H1 (cell line): ENCODE results near the gene SGCD. TPM values are rescaled to one million over a fixed set of nuclear protein-coding genes. Genes with fewer than 3 reads are reported as not detected.

Experiments used
- CTCF ChIA-PET: fragments of 300-600 bp; sonication (Branson Sonifier 250); formaldehyde crosslinking; loops from one replicate; lab custom pipeline; 2021; ENCODE audit not compliant: partially characterized antibody; lab: Charles Lee
- POLR2A ChIA-PET: fragments of 300-600 bp; sonication (Branson Sonifier 250); formaldehyde crosslinking; loops from one replicate; lab custom pipeline; 2021; ENCODE audit warnings: inconsistent platforms; ENCODE audit not compliant: partially characterized antibody; lab: Charles Lee
- DNase-seq, 2 experiments: peaks; one replicate each; pipeline versions ENCODE4 v3.0.0 to v3.0.0-alpha.2; 2010 to 2022; ENCODE audit warnings: low spot score in 2 of 2, low read depth in 1 of 2, mixed read lengths in 1 of 2
- FAIRE-seq: peaks from 2 replicates; lab custom pipeline; 2011; peaks lifted over from hg19 to GRCh38; lab: Jason Lieb, UNC
- H2AFZ ChIP-seq: 2 replicates; pipeline ENCODE4 v1.8.1; 2012; ENCODE audit warnings: low read length, inconsistent platforms
- H2AK5ac ChIP-seq: 2 replicates; pipeline ENCODE4 v1.6.1; 2013; ENCODE audit warnings: low read depth, low read length
- H2BK120ac ChIP-seq: replicated peaks from 2 replicates; pipeline ENCODE3; 2013; ENCODE audit warnings: low read depth, low read length, inconsistent platforms
- H2BK12ac ChIP-seq: 2 replicates; pipeline ENCODE4 v1.6.1; 2013; ENCODE audit warnings: low read depth, low read length
- H2BK15ac ChIP-seq: 2 replicates; pipeline ENCODE4 v1.6.1; 2013; ENCODE audit warnings: low read length
- H2BK20ac ChIP-seq: 2 replicates; pipeline ENCODE4 v1.6.1; 2013; ENCODE audit warnings: low read length
- H2BK5ac ChIP-seq: 2 replicates; pipeline ENCODE4 v1.6.1; 2013; ENCODE audit warnings: low read depth, low read length
- H3K14ac ChIP-seq: 2 replicates; pipeline ENCODE4 v1.6.1; 2013; ENCODE audit warnings: inconsistent platforms; ENCODE audit not compliant: insufficient read length
- H3K18ac ChIP-seq: 2 replicates; pipeline ENCODE4 v1.6.1; 2013; ENCODE audit warnings: low read length; ENCODE audit errors: extremely low read depth
- H3K23ac ChIP-seq: 2 replicates; pipeline ENCODE4 v1.6.1; 2013; ENCODE audit warnings: inconsistent platforms; ENCODE audit not compliant: insufficient read length
- H3K23me2 ChIP-seq: 2 replicates; pipeline ENCODE4 v1.6.1; 2013; ENCODE audit warnings: low read depth, low read length
- H3K27ac ChIP-seq: 2 replicates; pipeline ENCODE4 v1.6.1; 2011; ENCODE audit warnings: low read depth, low read length, inconsistent platforms
- H3K27me3 ChIP-seq, 4 experiments: replicated peaks in 1 of 4; 1 replicate in 1 of 4; 2 replicates in 3 of 4; pipeline versions ENCODE4 v1.6.1 to v1.8.1; 2011 to 2013; ENCODE audit warnings: low read length in 3 of 4, mild to moderate bottlenecking in 3 of 4, inconsistent platforms in 2 of 4, mixed read lengths in 2 of 4, moderate library complexity in 1 of 4; ENCODE audit not compliant: control insufficient read depth in 3 of 4, insufficient read depth in 3 of 4; ENCODE audit errors: extremely low read depth in 1 of 4
- H3K36me3 ChIP-seq, 4 experiments: 2 replicates each; pipeline versions ENCODE4 v1.6.1 to v1.8.1; 2011 to 2013; ENCODE audit warnings: mild to moderate bottlenecking in 4 of 4, low read length in 3 of 4, moderate library complexity in 2 of 4, control low read depth in 1 of 4, inconsistent platforms in 1 of 4; ENCODE audit not compliant: insufficient read depth in 4 of 4, control insufficient read depth in 2 of 4
- H3K4ac ChIP-seq: replicated peaks from 2 replicates; pipeline ENCODE3; 2013; ENCODE audit warnings: low read length, low read depth, mixed read lengths, inconsistent platforms; ENCODE audit not compliant: insufficient read length
- H3K4me1 ChIP-seq, 4 experiments: replicated peaks in 1 of 4; 1 replicate in 1 of 4; 2 replicates in 3 of 4; pipeline versions ENCODE4 v1.6.1 to v1.8.1; 2011 to 2013; ENCODE audit warnings: low read length in 3 of 4, inconsistent platforms in 2 of 4, mixed read lengths in 1 of 4; ENCODE audit not compliant: insufficient read depth in 4 of 4, control insufficient read depth in 3 of 4
- H3K4me2 ChIP-seq, 2 experiments: 2 replicates each; pipeline versions ENCODE4 v1.6.1 to v1.8.1; 2011 to 2013; ENCODE audit warnings: low read depth in 2 of 2, low read length in 2 of 2, control low read depth in 1 of 2, inconsistent platforms in 1 of 2, mild to moderate bottlenecking in 1 of 2; ENCODE audit not compliant: insufficient read depth in 1 of 2
- H3K4me3 ChIP-seq, 4 experiments: fragments of 200-600, 300-600 bp in 1 of 4; sonication (generic), shearing (Covaris generic), sonication (Bioruptor Twin) in 1 of 4; 2 replicates each; pipeline versions ENCODE4 v1.5.1 to v1.8.1; 2011 to 2016; ENCODE audit warnings: low read length in 4 of 4, low read depth in 3 of 4, control low read depth in 2 of 4, inconsistent platforms in 2 of 4, mild to moderate bottlenecking in 2 of 4, mixed read lengths in 1 of 4, moderate library complexity in 1 of 4; ENCODE audit not compliant: insufficient read depth in 2 of 4; ENCODE audit errors: extremely low read depth in 1 of 4
- H3K56ac ChIP-seq: replicated peaks from 2 replicates; pipeline ENCODE3; 2013; ENCODE audit warnings: low read depth, mild to moderate bottlenecking, mixed read lengths, low read length, inconsistent platforms; ENCODE audit not compliant: insufficient read length
- H3K79me1 ChIP-seq: 2 replicates; pipeline ENCODE4 v1.6.1; 2013; ENCODE audit warnings: low read depth, low read length, control low read depth
- H3K79me2 ChIP-seq, 2 experiments: 2 replicates each; pipeline versions ENCODE4 v1.6.1 to v1.8.1; 2012 to 2013; ENCODE audit warnings: low read length in 2 of 2, mild to moderate bottlenecking in 2 of 2, inconsistent platforms in 1 of 2; ENCODE audit not compliant: insufficient read depth in 2 of 2, control insufficient read depth in 1 of 2
- H3K9ac ChIP-seq, 4 experiments: replicated peaks in 1 of 4; 1 replicate in 1 of 4; 2 replicates in 3 of 4; pipeline versions ENCODE4 v1.6.1 to v1.8.1; 2011 to 2013; ENCODE audit warnings: low read depth in 3 of 4, low read length in 3 of 4, control low read depth in 2 of 4, mild to moderate bottlenecking in 2 of 4, moderate library complexity in 2 of 4, inconsistent platforms in 1 of 4; ENCODE audit errors: extremely low read depth in 1 of 4
- H3K9me3 ChIP-seq, 2 experiments: 2 replicates each; pipeline versions ENCODE4 v1.6.1 to v1.8.1; 2012 to 2013; ENCODE audit warnings: mild to moderate bottlenecking in 2 of 2, moderate library complexity in 2 of 2, control low read depth in 1 of 2, inconsistent platforms in 1 of 2, low read depth in 1 of 2, low read length in 1 of 2, mixed read lengths in 1 of 2; ENCODE audit not compliant: insufficient read depth in 2 of 2
- H4K20me1 ChIP-seq, 2 experiments: replicated peaks in 1 of 2; 2 replicates each; pipeline versions ENCODE3 to v1.8.1; 2011 to 2013; ENCODE audit warnings: inconsistent platforms in 2 of 2, low read length in 2 of 2, mild to moderate bottlenecking in 1 of 2; ENCODE audit not compliant: insufficient read depth in 2 of 2, control insufficient read depth in 1 of 2
- H4K5ac ChIP-seq: 2 replicates; pipeline ENCODE4 v1.6.1; 2013; ENCODE audit warnings: low read length, low read depth, mixed read lengths, inconsistent platforms; ENCODE audit not compliant: insufficient read length
- H4K8ac ChIP-seq: 2 replicates; pipeline ENCODE4 v1.8.0; 2013; ENCODE audit warnings: mild to moderate bottlenecking, moderate library complexity, low read length, inconsistent platforms; ENCODE audit not compliant: insufficient read depth; ENCODE audit errors: extremely low read depth
- H4K91ac ChIP-seq: replicated peaks from 2 replicates; pipeline ENCODE3; 2013; ENCODE audit warnings: low read length, mixed read lengths, inconsistent platforms; ENCODE audit not compliant: insufficient read length
- GTF2F1 ChIP-seq: IDR thresholded peaks from 2 replicates; pipeline ENCODE4 v1.6.1; 2012; ENCODE audit warnings: low read depth, low read length, improper control_type of control experiment, borderline replicate concordance
- WGBS, 2 experiments: shearing (Covaris generic) in 1 of 2; methylation state at CpG; one replicate each; pipeline versions ENCODE4 v1.1.6 to v1.1.7; 2013 to 2015; ENCODE audit warnings: low lambda C conversion rate in 2 of 2, mixed read lengths in 2 of 2, inconsistent platforms in 1 of 2, low coverage in 1 of 2, missing lambda C conversion rate in 1 of 2; ENCODE audit not compliant: insufficient replicate concordance in 2 of 2, insufficient coverage in 1 of 2, insufficient read length in 1 of 2; ENCODE audit errors: extremely low coverage in 1 of 2, missing lambda C conversion rate in 1 of 2; 5-methylcytosine and 5-hydroxymethylcytosine counted together
- polyA plus RNA-seq, 7 experiments: library from polyadenylated mRNA; depleted of rRNA in 3 of 7; stranded (reverse) in 5 of 7; unstranded in 2 of 7; fragments of >200 nt in 5 of 7; fragments of 200-250 nt in 2 of 7; gene quantifications; 1 replicate in 5 of 7; 2 replicates in 1 of 7; 4 replicates in 1 of 7; pipeline versions ENCODE4 v1.2.1 to v1.2.3, GENCODE V29; 2011 to 2013; ENCODE audit warnings: missing spikeins in 2 of 7, mixed read lengths in 2 of 7
- total RNA-seq: library from RNA; stranded (reverse); fragmentation: NEBNext Ultra II Directional; extraction: Animal tissue kit (Norgen Biotek cat#: 25700); gene quantifications from 2 replicates; pipeline ENCODE4 v1.2.1, GENCODE V29; 2021

Gene SGCD
- total and polyA plus RNA-seq, 2 of the 8 experiments (the other 6 are each of a cell fraction or from before 2014, with no cell fraction given): 0.04 to 0.08 TPM

DNA sequence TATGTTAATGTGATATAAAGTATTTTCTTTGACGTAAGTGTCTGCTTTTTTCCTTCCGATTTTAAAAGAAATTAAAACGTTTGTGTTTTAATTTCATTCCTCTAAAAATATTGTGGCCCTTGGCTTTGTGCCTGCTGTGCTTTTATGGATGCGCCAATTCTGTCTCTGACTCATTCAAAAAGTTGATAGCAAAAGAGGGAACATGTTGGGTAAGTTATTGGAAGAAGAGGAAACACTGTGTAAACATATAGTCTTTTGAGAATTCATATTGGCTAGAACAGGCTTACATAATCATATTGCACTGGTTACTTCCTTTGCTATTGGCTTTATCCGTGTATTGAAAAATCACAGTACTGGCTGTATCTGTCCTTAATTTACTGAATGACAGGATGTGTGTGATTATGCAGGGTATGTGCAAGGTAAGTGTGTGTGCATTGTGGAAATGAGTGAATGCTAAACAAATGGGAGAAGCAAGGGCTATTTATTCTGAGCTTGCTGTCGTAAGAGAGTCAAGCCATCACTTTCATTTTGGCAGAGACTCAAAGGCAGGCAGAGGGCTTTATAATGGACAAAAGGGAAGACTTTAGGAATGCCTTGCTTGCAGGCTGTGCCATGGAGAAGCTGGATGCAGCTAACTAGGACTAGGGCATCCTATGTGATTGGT, 67.8 kb downstream of the SGCD start:
- H2BK20ac ChIP-seq: no peak overlapping the region
- no peak overlapping the region for H3K23ac ChIP-seq
- H3K4ac ChIP-seq: no peak overlapping the region
- H3K79me1 ChIP-seq: no peaks in the 10 kb centered on the region
- no peak overlapping the region for H2AFZ ChIP-seq
- H3K14ac ChIP-seq: no peak overlapping the region
- no peak for FAIRE-seq
- H2BK15ac ChIP-seq: no peak overlapping the region
- no peak overlapping the region for H4K91ac ChIP-seq
- H3K4me2 ChIP-seq: no peak overlapping the region
- no peak overlapping the region for H3K4me3 ChIP-seq
- H2AK5ac ChIP-seq: no peak overlapping the region
- H4K8ac ChIP-seq: no peak overlapping the region
- H3K79me2 ChIP-seq: no peaks in the 10 kb centered on the region
- H3K36me3 ChIP-seq: no peaks in the 10 kb centered on the region
- CTCF ChIA-PET: interaction anchor here (0.9 kb wide), 1 partner anchor 462 kb away, joined by 3 read pairs; no protein-coding TSS in a partner anchor
- no peak overlapping the region for H2BK120ac ChIP-seq
- WGBS, 2 experiments: 84% methylated on average over 6 of the region's 6 CpGs; no CpG with 5 or more reads in 1 of the 2 experiments
- no peaks in the 10 kb centered on the region for H3K23me2 ChIP-seq
- POLR2A ChIA-PET: no interaction called here
- TF ChIP-seq GTF2F1: no peak
- TF ChIP-seq, all 59 proteins: peak for 0
- Histone ChIP-seq H3K9me3 (no peaks in the 10 kb centered on the region), H3K18ac (no peak overlapping the region), H3K4me1 (no peaks in the 10 kb centered on the region), H3K27ac (no peak overlapping the region), H3K9ac (no peak overlapping the region; a peak in 1 of 7 replicates), H4K20me1 (no peaks in the 10 kb centered on the region), H3K56ac (no peak overlapping the region), H2BK12ac (no peak overlapping the region), H4K5ac (no peak overlapping the region), H2BK5ac (no peak overlapping the region), H3K27me3 (no peaks in the 10 kb centered on the region)
- DNase-seq: no peak
